NB4 (cell line): ENCODE measurements around the gene SCFD2.

Experiments used
- DNase-seq: peaks from one replicate; pipeline ENCODE4 v3.0.0; 2010; ENCODE audit warnings: low read depth
- H3K4me3 ChIP-seq: one replicate; pipeline ENCODE4 v1.5.1; 2011; ENCODE audit warnings: mild to moderate bottlenecking, low read depth, low read length, moderate library complexity
- CTCF ChIP-seq: IDR thresholded peaks from one replicate; pipeline ENCODE4 v1.5.1; 2012; ENCODE audit warnings: low read depth, low read length
- MAX ChIP-seq: IDR thresholded peaks from 2 replicates; pipeline ENCODE4 v1.6.1; 2011; ENCODE audit warnings: low read depth, low read length
- MYC ChIP-seq: IDR thresholded peaks from 2 replicates; pipeline ENCODE4 v1.6.1; 2011; ENCODE audit warnings: low read depth, low read length
- POLR2A ChIP-seq: IDR thresholded peaks from 2 replicates; pipeline ENCODE4 v1.6.1; 2011; ENCODE audit warnings: mild to moderate bottlenecking; ENCODE audit not compliant: insufficient read length; ENCODE audit errors: extremely low read depth

The SCFD2 gene

DNA sequence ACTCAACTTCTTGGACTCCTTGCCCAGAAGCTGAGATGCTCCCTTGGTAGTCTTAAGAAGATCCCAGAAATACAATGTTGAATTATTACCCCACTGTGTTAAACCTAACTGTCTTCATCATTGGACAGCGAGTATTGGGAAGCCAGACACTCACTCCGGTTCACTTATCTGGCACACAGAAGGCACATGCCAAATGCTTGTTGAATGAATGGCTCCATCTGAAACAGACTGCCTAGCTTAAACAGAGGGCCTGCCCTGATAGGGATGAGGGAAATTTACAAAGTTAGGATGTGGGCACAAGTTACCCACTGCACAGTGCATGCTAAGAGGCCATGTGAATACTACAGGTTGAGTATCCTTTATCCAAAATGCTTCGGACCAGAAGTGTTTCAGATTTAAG, 424.4 kb downstream of the SCFD2 start:
- DNase-seq: no peak
- H3K4me3 ChIP-seq: no peak overlapping the region
- TF ChIP-seq MYC: no peak
- TF ChIP-seq POLR2A: no peak
- no peak for TF ChIP-seq MAX
- no peak for TF ChIP-seq CTCF

- no peak for DNase-seq
- no peak for TF ChIP-seq CTCF
- TF ChIP-seq POLR2A: no peak
- TF ChIP-seq MAX: no peak
- TF ChIP-seq MYC: no peak
- H3K4me3 ChIP-seq: no peak overlapping the region
Observed at GRCh38 chr4:52939739-52940138, 426.1 kb downstream of the SCFD2 start.

- TF ChIP-seq MAX (no peak), POLR2A (no peak), CTCF (no peak), MYC (no peak)
- H3K4me3 ChIP-seq: no peak overlapping the region
- no peak for DNase-seq
Observed at GRCh38 chr4:52939325-52939724, 426.5 kb downstream of the SCFD2 start.

DNA sequence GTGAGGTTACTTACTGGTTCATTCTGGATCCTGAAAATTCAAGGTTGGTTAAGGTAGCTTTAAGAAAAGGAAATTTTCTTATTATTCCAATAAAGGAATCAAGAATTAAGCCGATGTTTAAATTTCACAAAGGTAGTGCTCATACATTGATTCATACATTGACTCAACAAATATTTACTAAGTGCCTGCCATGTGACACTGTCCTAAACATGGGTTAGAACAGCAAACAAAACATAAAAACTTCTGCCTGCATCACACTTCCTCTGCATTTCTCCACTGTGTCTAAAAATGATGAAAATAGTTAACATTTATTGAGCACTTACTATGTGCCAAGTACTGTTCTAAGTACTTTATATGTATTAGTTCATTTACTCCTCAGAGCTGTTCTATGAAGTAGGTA, 428.0 kb downstream of the SCFD2 start:
- DNase-seq: no peak
- no peak overlapping the region for H3K4me3 ChIP-seq
- TF ChIP-seq MYC: no peak
- no peak for TF ChIP-seq POLR2A
- TF ChIP-seq CTCF: no peak
- no peak for TF ChIP-seq MAX

- H3K4me3 ChIP-seq: no peak overlapping the region
- TF ChIP-seq CTCF: no peak
- TF ChIP-seq POLR2A: no peak
- TF ChIP-seq MAX: no peak
- no peak for TF ChIP-seq MYC
- no peak for DNase-seq
Observed at GRCh38 chr4:52936729-52937128, 429.1 kb downstream of the SCFD2 start.

DNA sequence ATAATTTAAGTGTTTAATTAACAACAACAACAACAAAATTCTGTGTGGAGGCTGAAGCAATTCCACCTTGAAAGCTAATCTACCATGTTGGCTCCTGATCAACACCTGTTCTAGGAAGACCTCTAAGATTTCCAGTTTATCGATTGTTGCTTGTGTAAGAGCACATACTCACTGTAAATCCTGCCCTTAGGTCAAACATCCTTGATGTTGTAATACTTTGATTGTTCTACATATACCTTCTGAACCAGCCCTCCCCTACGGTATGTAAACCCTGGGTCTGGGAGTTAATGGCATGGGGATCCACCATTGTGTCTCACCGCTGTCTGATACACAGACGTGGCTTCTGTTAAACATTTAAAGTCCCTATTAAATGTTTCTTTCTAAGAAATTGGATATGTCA, 430.5 kb downstream of the SCFD2 start:
- no peak overlapping the region for H3K4me3 ChIP-seq
- TF ChIP-seq CTCF: no peak
- TF ChIP-seq MYC: no peak
- TF ChIP-seq MAX: no peak
- no peak for TF ChIP-seq POLR2A
- no peak for DNase-seq
